HG02973 (cell line): ENCODE results near the gene TAF11L13.
"Not testable (repeated sequence)": the region's sequence is repeated elsewhere in the genome, so short reads cannot be mapped to it uniquely, and the experiment has no call there.

ENCODE experiments used
- ATAC-seq: cut with Tn5 transposase; IDR thresholded peaks from one replicate; pipeline ENCODE4 v1.9.1; 2021; ENCODE audit warnings: moderate library complexity; ENCODE audit not compliant: unreplicated experiment

TAF11L13 gene

DNA sequence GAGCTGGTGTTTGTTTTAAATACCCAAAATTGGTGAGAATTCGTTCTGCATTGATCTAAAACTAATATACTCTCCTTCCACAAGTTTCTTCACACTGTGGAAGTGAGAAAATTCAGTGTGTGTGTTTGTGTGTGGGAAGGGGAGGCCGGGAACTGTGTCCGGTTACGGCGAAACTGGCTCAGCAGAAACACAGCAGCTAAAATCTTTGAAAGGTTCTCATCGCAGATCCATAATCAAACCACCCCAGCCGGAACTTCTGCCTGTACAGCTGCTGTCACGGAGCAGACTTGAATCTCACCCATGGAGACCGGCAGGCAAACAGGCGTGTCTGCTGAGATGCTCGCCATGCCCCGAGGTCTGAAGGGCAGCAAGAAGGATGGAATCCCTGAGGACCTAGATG, at the start of gene TAF11L13:
TSS of gene TAF11L13 (plus strand) at position 301 of the 400 bp plus-strand sequence.
- ATAC-seq, result not testable (repeated sequence)

DNA sequence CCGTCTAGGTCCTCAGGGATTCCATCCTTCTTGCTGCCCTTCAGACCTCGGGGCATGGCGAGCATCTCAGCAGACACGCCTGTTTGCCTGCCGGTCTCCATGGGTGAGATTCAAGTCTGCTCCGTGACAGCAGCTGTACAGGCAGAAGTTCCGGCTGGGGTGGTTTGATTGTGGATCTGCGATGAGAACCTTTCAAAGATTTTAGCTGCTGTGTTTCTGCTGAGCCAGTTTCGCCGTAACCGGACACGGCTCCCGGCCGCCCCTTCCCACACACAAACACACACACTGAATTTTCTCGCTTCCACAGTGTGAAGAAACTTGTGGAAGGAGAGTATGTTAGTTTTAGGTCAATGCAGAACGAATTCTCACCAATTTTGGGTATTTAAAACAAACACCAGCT, 46.2 kb upstream of the TAF11L13 start, which contains the start of gene TAF11L7:
TSS of gene TAF11L7 (minus strand) at position 101 of the 400 bp plus-strand sequence.
- ATAC-seq, result not testable (repeated sequence)

DNA sequence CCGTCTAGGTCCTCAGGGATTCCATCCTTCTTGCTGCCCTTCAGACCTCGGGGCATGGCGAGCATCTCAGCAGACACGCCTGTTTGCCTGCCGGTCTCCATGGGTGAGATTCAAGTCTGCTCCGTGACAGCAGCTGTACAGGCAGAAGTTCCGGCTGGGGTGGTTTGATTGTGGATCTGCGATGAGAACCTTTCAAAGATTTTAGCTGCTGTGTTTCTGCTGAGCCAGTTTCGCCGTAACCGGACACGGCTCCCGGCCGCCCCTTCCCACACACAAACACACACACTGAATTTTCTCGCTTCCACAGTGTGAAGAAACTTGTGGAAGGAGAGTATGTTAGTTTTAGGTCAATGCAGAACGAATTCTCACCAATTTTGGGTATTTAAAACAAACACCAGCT, 41.0 kb upstream of the TAF11L13 start, which contains the start of gene TAF11L8:
TSS of gene TAF11L8 (minus strand) at position 101 of the 400 bp plus-strand sequence.
- not testable (repeated sequence) for ATAC-seq

DNA sequence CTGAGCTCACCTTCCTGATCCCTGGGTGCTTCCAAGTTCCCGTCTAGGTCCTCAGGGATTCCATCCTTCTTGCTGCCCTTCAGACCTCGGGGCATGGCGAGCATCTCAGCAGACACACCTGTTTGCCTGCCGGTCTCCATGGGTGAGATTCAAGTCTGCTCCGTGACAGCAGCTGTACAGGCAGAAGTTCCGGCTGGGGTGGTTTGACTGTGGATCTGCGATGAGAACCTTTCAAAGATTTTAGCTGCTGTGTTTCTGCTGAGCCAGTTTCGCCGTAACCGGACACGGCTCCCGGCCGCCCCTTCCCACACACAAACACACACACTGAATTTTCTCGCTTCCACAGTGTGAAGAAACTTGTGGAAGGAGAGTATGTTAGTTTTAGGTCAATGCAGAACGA, 37.6 kb upstream of the TAF11L13 start, which contains the start of gene TAF11L9:
TSS of gene TAF11L9 (minus strand) at position 140 of the 400 bp plus-strand sequence.
- ATAC-seq, result not testable (repeated sequence)

GRCh38 chr5:17597728-17598127, 34.2 kb upstream of the TAF11L13 start, which contains the start of gene TAF11L10:
TSS of gene TAF11L10 (minus strand) at chr5:17597828.
- not testable (repeated sequence) for ATAC-seq

- ATAC-seq, result not testable (repeated sequence)
These were observed 28.0 kb upstream of the TAF11L13 start, which contains the start of gene TAF11L11 for GRCh38 chr5:17603880-17604279. TSS of gene TAF11L11 (plus strand) at chr5:17604183.

DNA sequence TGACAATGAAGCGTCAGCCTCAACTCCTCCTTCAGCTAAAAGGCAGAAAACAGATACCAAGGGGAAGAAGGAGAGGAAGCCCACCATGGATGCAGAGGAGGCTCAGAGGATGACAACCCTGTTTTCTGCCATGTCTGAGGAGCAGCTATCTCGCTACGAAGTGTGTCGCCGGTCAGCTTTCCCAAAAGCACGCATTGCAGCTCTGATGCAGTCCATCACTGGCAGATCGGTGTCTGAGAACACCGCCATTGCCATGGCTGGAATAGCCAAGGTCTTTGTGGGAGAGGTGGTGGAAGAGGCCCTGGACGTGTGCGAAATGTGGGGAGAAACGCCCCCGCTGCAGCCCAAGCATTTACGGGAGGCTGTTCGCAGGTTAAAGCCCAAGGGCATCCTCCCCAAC, 26.9 kb upstream of the TAF11L13 start:
- ATAC-seq, result no peak

DNA sequence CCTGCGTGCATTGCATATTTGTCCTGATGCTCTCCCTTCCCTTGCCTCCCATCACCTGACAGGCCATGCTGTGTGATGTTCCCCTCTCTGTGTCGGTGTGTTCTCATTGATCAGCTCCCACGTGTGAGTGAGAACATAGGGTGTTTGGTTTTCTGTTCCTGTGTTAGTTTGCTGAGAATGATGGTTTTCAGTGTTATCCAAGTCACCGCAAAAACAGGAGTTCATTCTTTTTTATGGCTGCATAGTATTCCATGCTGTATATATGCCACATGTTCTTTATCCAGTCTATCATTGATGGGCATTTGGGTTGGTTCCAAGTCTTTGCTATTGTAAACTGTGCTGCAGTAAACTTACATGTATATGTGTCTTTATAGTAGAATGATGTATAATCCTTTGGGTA, 24.4 kb upstream of the TAF11L13 start:
- not testable (repeated sequence) for ATAC-seq

DNA sequence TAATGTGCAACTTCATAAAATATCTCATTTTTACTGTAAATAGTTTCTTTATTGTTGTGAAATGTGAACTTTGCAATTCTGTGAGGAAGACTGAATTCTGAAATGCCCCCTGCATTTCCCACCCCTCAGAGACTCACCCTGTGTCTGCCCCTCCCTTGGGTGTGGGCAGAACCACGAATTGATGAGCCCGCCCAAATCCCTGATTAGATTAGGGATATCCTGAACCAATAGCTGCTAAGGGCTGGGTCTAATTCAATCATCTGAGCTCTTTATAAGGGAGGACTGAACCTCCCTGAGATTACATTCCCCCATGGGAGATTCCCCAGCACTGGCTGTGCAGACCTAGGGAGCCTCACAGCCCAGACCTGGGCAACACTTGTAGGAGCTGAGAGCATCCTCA, 21.8 kb upstream of the TAF11L13 start, which contains the start of gene TAF11L12:
TSS of gene TAF11L12 (plus strand) at position 301 of the 400 bp plus-strand sequence.
- not testable (repeated sequence) for ATAC-seq

DNA sequence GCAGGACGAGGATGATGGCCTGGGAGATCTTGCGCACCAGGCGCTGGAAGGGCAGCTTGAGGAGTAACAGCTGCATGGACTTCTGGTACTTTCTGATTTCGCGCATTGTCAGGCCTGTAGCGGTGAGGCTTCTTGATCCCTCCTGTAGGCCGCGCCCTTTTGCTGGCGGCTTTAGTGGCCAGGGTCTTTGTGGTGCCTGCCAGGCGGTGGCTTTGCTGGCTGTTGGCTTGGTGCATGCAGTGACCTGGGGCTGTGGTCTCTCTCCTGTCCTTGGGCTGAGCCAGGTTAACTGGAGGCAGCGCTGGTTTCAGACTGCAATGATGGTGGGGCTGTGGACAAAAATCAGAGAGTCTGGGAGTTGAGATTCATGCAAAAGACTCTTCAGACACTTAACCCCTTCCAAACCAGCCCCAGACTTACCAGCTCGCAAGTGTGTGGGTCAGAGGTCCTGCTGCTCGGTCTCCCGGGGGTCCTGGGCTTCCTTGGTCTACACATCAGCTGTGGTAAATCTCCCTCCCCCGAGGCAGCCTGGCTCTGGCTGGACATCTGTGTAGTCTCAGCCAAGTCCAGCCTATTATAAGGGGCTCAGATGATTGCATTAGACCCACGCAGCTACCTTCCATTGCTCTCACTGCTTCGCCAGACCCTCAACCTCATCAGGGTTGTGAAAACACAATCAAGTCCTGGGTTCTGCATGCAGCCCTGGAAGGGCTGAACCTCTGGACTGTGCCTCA, 16.8 kb upstream of the TAF11L13 start:
- ATAC-seq, result no peak

DNA sequence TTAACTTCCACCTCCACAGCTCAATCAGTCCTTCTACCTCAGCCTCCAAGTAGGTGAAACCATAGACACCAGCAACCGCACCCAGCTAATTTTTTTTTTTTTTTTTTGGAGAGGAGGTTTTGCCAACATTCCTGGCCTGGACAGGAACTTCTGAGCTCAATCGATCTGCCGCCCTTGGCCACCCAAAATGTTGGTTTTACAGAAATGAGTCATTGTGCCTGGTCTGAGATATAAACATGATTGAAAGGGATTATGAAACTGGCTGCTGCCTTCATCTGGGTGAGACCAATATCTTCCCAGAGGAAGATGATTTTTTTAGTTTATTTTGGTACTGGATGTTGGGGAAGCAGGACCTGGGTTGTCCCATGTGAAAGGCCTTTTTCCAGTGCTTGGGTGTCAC, 12.5 kb upstream of the TAF11L13 start:
- ATAC-seq, result no peak

DNA sequence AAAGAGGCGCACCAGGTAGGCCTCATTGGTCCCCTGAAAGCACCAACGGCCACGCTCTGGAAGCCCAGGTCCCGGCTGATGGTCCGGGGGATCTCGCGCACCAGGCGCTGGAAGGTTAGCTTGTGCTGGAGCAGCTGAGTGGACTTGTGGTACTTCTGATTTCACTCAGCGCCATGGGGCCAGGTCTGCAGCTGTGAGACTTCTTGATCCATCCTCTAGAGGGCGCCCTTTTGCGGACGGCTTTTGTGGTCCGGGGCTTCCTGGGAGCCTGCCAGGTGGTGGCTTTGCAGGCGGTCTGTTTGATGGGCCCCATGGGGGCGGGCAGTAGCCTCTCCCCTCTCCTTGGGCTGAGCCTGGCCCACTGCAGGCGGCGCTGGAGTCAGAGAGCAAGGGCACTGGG, 11.3 kb upstream of the TAF11L13 start:
- no peak for ATAC-seq

DNA sequence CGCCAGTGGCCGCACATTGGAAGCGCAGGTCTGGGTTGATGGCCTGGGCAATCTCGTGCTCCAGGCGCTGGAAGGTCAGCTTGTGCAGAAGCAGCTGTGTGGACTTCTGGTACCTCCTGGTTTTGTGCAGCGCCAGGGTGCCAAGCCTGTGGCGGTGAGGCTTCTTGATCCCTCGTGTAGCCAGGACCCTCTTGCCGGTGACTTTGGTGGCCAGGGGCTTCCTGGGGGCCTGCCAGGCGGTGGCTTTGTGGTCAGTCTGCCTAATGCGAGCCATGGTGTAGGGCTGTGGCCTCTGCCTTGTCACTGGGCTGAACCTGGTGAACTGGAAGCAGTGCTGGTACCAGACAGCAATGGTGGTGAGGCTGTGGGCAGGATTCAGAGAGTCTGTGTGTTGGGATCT, 6.2 kb upstream of the TAF11L13 start:
- ATAC-seq, result no peak

- no peak for ATAC-seq
These were observed 2.3 kb downstream of the TAF11L13 start, which contains the start of gene TAF11L14 for GRCh38 chr5:17634160-17634559. TSS of gene TAF11L14 (plus strand) at chr5:17634460.

DNA sequence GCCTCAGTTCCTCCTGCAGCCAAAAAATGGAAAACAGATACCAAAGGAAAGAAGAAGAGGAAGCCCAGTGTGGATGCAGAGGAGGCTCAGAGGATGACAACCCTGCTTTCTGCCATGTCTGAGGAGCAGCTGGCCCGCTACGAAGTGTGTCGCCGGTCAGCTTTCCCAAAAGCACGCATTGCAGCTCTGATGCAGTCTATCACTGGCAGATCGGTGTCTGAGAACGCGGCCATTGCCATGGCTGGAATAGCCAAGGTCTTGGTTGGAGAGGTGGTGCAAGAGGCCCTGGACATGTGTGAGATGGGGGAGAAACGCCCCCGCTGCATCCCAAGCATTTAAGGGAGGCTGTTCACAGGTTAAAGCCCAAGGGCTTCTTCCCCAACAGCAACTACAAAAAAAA, 17.3 kb downstream of the TAF11L13 start:
- ATAC-seq, result not testable (repeated sequence)

- ATAC-seq, result not testable (repeated sequence)
These were observed 23.4 kb downstream of the TAF11L13 start for GRCh38 chr5:17655201-17655759.

DNA sequence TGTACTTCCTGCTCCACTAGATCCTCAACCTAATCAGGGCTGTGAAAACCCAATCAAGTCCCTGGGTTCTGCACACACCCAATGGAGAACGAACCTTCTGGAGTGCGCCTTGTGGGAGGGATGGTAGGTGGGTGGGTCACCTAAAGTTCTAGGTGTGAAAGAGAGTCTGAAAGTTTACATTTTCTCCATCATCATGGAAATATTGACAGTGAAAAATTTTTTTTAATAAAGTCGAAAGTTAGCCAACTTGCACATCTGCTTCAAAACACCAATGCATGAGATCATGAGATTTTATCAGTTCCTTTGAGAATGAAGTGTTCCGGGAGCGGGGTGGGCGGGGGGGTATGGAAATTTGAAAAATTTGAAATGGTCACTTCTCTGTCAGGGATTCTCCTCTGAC, 24.0 kb downstream of the TAF11L13 start:
- ATAC-seq, result no peak

DNA sequence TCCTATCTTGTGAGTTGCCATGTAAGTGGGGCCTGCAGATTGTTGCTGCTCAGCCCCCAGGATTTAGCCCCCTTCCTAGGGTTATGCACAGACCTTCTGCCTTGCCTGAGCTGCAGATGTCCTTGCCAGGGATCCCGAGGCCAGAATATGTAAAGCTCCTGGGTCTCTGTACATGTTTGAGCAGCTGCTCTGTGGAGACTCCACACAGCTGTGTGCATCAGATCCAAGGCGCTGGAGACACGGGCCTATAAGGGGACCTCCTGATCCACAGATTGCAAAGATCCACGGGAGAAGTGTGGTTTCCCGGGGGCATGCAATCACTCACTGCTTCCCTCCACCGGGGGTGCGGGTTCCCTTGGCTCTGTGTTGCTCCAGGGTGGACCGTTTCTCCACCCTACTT, 31.3 kb downstream of the TAF11L13 start:
- no peak for ATAC-seq

GRCh38 chr5:17665836-17666235, 33.9 kb downstream of the TAF11L13 start:
- no peak for ATAC-seq

DNA sequence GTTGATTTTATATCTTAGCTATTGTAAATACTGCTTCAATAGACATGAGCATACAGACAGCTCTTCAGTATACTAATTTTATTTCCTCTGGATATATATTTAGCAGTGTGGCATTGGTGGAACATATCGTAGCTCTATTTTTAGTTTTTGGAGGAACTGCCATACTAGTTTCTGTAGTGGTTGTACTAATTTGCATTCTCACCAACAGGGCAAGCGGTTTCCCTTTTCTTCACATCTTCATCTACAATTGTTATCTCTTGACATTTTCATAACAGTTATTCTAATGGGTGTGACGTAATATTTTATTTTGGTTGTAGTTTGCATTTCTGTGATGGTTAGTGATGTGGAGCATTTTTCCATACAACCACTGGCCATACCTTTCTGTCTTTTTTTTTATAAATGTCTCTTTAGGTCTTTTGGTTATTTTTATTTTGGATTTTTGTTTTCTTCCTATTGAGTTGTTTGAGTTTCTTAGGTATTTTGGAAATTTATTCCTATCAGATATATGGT, 34.9 kb downstream of the TAF11L13 start:
- no peak for ATAC-seq

DNA sequence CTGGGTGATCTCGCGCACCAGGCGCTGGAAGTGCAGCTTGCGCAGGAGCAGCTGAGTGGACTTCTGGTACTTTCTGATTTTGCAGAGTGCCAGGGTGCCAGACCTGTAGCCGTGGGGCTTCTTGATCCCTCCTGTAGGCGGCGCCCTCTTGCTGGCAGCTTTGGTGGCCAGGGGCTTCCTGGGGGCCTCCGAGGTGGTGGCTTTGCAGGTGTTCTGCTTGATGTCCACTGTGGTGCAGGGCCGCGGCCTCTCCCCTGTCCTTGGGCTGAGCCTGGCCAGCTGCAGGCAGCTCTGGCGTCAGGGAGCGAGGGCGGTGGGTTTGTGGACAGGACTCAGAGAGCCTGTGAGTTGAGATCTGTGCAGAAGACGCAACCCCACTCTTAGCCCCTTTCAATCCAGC, 38.5 kb downstream of the TAF11L13 start:
- ATAC-seq, result no peak
